Thyroid gland (tissue), 4 donors: Measurements from ENCODE around the gene CTNNA3. TPM values are rescaled to one million over a fixed set of nuclear protein-coding genes. Genes with fewer than 3 reads are reported as not detected.

Source experiments
- DNase-seq, 2 donors: peaks; one replicate each; pipeline ENCODE4 v3.0.0-alpha.2; 2019
- H3K27ac ChIP-seq, 3 donors: fragments of 200-600 bp; sonication (generic); 1 replicate in 2 of 3; 2 replicates in 1 of 3; pipeline ENCODE4 v1.5.1; 2016 to 2019; ENCODE audit warnings: mild to moderate bottlenecking in 1 of 3, moderate library complexity in 1 of 3
- H3K27me3 ChIP-seq: fragments of 200-600 bp; sonication (generic); one replicate; pipeline ENCODE4 v1.5.1; 2019
- H3K36me3 ChIP-seq, 2 donors: fragments of 200-600 bp; sonication (generic); one replicate each; pipeline ENCODE4 v1.5.1; 2016 to 2019
- H3K4me1 ChIP-seq, 2 donors: fragments of 200-600 bp; sonication (generic); one replicate each; pipeline ENCODE4 v1.5.1; 2017 to 2019
- H3K4me3 ChIP-seq, 3 donors: fragments of 200-600 bp; sonication (generic); replicated peaks in 1 of 3; 1 replicate in 2 of 3; 2 replicates in 1 of 3; pipeline ENCODE4 v1.5.1; 2016; ENCODE audit warnings: mild to moderate bottlenecking in 1 of 3
- H3K9me3 ChIP-seq: fragments of 200-600 bp; sonication (generic); one replicate; pipeline ENCODE4 v1.5.1; 2017
- CTCF ChIP-seq, 6 experiments: fragments of 200-600 bp in 3 of 6; fragments of 450-650 bp in 3 of 6; sonication (generic) in 3 of 6; IDR thresholded peaks; one replicate each; pipeline ENCODE4 v1.5.1; 2016 to 2019; ENCODE audit warnings: antibody characterized with exemption in 6 of 6, mild to moderate bottlenecking in 2 of 6, inconsistent platforms in 1 of 6, moderate library complexity in 1 of 6
- POLR2A ChIP-seq, 2 donors: fragments of 450-650 bp; IDR thresholded peaks; one replicate each; pipeline ENCODE4 v1.6.1; 2017; ENCODE audit warnings: antibody characterized with exemption in 2 of 2, mild to moderate bottlenecking in 2 of 2, moderate library complexity in 1 of 2
- WGBS, 2 donors: methylation state at CpG; one replicate each; pipeline ENCODE4 v1.1.5; 2017; 5-methylcytosine and 5-hydroxymethylcytosine counted together
- intact Hi-C: fragments of 100-400 bp; cut with DNase I; formaldehyde crosslinking; loops from one replicate; pipeline ENCODE4 v1.15.1; 2023
- total RNA-seq, 4 donors: library from RNA; depleted of rRNA; stranded (reverse); fragments of >200 nt; gene quantifications; one replicate each; pipeline ENCODE4 v1.2.3, GENCODE V29; 2016

CTNNA3 gene
- total RNA-seq, 4 donors from 2014 or later, result 0.11 to 0.79 (median 0.13) TPM; not detected in 1

GRCh38 chr10:67259319-67259929 lies 436.6 kb downstream of the CTNNA3 start:
- intact Hi-C loops, result no loop called here
- Histone ChIP-seq H3K27ac (no peak overlapping the region), H3K36me3 (no peaks in the 10 kb centered on the region), H3K4me1 (no peaks in the 10 kb centered on the region), H3K9me3 (no peaks in the 10 kb centered on the region), H3K4me3 (no peak overlapping the region), H3K27me3 (no peaks in the 10 kb centered on the region)
- no peak for DNase-seq
- WGBS, 2 donors, result 80 to 86% methylated on average over 4 of the region's 4 CpGs
- TF ChIP-seq POLR2A (IDR thresholded peaks at IDR 0.05) (no peak), CTCF (IDR thresholded peaks at IDR 0.05) (no peak)

GRCh38 chr10:67257427-67258144 lies 438.4 kb downstream of the CTNNA3 start:
- Histone ChIP-seq H3K9me3 (no peaks in the 10 kb centered on the region), H3K36me3 (no peaks in the 10 kb centered on the region), H3K27me3 (no peaks in the 10 kb centered on the region), H3K4me3 (no peak overlapping the region), H3K27ac (no peak overlapping the region), H3K4me1 (no peaks in the 10 kb centered on the region)
- TF ChIP-seq POLR2A (IDR thresholded peaks at IDR 0.05), result no peak
- TF ChIP-seq CTCF (IDR thresholded peaks at IDR 0.05), result no peak
- intact Hi-C loops, result no loop called here
- no peak for DNase-seq
- 89 to 90% methylated on average over 4 of the region's 4 CpGs for WGBS, 2 donors

GRCh38 chr10:67257018-67257417 lies 439.0 kb downstream of the CTNNA3 start:
- Histone ChIP-seq H3K4me1 (no peaks in the 10 kb centered on the region), H3K27ac (no peak overlapping the region), H3K4me3 (no peak overlapping the region), H3K27me3 (no peaks in the 10 kb centered on the region), H3K9me3 (no peaks in the 10 kb centered on the region), H3K36me3 (no peaks in the 10 kb centered on the region)
- intact Hi-C loops, result no loop called here
- TF ChIP-seq CTCF (IDR thresholded peaks at IDR 0.05) (no peak), POLR2A (IDR thresholded peaks at IDR 0.05) (no peak)
- WGBS, 2 donors, result 50 to 65% methylated on average over 2 of the region's 2 CpGs
- DNase-seq, result no peak

- 96% methylated on average over 1 of the region's 1 CpG for WGBS, 2 donors
- intact Hi-C loops, result no loop called here
- DNase-seq, result no peak
Observed at GRCh38 chr10:67250686-67251085, 445.3 kb downstream of the CTNNA3 start.

More at GRCh38 chr10:67250686-67251085, 445.3 kb downstream of the CTNNA3 start:
- Histone ChIP-seq H3K27ac (no peak overlapping the region), H3K9me3 (no peaks in the 10 kb centered on the region), H3K27me3 (no peaks in the 10 kb centered on the region), H3K36me3 (no peaks in the 10 kb centered on the region), H3K4me3 (no peak overlapping the region), H3K4me1 (no peaks in the 10 kb centered on the region)
- TF ChIP-seq CTCF (IDR thresholded peaks at IDR 0.05) (no peak), POLR2A (IDR thresholded peaks at IDR 0.05) (no peak)
